ENCODE measurements around the gene DPP3.

DPP3 gene

DNA sequence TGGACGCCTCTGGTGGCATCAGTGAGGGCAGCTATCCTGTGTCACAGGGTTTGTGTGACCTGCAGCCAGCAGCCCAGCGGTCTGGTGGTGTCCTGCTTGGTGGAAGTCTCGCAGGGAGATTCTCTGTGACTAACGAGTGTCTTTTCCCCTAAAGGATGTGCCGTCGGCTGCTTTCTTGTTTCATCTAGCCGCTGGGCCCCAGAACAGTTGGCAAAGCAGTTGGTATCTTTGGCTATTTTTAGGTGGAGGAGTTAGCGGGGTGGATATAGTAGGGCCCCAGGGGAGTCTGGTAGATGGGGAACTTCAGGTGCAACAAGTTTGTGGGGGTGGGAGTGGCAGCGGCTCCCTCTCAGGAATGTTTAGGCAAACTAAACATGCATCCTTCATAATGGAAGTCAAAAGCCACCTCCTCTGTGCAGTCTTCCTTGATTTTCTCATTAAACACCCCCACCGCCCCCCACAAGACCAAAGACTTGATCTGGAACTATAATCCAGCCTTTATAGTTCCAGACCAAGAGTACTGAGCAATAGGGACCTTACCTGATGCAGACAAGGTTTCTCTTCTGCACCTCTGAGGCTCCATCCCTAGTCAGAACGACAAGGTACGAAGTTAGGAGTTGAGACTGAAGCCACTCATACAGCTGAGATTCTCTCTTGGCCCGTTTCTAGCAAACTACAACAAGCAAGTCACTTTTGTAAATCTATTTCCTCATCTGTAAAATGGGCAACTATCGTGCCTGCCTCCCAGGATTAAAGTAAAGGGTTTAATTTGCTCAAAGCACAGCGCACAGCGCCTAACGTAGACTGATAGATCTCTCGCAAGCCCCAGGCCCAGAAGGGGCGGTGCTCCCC lies 14.6 kb upstream of the DPP3 start:
- DNase-seq (ENCODE audit: low read depth in 2 of 2) = no peak

DNA sequence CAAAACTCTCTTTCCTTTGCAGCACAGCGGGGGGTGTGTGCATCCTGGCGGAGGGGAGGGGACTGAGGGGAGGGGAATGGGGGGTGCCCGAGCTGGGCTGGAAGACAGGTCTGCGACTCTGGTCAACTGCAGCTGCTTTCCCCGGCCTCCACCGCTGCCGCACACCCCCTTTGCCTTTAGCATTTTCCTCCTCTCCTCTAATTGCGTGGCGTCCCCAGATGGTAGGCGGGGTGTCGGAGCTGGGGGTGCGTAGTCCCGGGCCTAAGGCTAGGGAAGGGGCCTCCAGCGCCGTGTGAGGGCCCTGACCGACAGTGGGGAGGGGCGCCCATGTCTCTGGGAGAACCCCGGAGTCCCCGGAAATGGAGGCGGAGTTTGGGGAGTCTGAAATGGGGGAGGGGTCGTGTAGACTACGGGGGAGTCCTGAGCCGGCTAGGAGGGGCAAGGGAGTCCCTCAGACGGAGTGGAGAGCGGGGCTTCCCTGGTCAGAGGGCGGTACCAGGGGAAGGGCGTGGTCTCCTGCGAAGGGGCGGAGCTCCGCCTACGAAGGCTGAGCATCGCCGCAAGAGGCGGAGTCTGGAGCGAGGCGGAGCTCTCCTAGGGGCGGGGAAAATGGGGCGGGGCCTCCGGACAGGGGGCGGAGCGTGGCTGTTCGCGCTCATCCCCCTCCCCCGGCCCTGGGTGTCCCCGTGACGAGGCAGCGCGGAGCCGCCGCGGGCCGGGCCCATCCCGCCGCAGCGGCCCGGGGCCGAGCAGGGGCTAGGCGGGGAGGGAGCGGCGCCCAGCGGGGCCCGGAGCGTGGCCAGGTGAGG lies 13.8 kb upstream of the DPP3 start, which contains the start of gene PELI3:
Gene PELI3, plus strand, starts transcription at position 681 of the 809 bp plus-strand sequence. CDS start 1,224 bp downstream, outside the sequence.
- DNase-seq (ENCODE audit: low read depth in 2 of 2) = peak; percentile 85 to 87

DNA sequence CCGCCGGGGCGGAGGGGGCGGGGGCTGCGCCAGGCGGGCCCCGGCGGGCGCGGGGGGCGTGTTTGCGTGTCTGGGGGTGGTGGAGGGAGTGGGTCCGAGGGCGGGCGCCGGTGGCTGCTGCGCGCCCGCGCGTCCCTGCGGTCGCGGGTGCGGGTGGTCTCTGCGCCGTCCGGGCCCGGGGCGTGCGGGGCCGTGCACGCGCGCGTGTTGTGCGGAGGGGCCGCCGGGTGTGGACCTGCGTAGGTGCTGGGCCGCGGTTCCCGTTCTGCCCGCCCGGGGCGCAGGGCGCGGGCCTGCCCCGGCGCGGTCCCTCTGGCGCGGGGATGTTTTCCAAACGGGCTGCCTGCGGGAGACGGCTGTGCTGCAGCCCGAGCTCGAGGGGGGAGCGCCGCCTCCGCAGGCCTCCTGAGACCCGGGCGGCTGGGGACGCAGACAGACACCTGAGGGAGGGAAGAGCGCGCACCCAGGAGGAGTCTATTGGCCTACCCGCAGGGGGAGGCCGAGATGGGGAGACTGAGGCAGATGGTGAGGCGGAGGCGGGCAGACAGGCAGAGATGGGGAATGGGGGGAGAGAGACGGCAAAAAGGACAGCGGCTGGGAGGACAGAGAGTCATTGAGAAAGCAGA lies 13.1 kb upstream of the DPP3 start:
- DNase-seq (ENCODE audit: low read depth in 2 of 2) = no peak

DNA sequence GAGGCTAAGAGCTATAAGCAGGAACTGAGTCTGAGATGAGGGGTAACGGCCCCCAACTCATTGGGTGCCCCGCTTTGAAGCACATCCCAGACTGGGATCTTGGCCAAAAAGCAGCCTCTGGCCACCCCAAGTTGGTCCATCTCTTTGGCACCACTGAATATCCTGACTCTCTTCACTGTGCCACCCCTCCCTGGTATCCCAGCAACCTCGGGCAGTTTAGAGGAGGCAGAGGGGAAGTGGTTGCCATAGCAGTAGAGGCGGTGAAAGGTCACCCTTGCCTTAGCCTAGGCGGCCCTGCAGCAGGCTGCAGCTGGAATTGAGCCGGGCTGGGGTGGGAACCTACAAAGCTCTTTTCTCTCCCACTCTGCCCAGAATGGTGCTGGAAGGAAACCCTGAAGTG lies 12.5 kb upstream of the DPP3 start:
- no peak for DNase-seq (ENCODE audit: low read depth in 2 of 2)

DNA sequence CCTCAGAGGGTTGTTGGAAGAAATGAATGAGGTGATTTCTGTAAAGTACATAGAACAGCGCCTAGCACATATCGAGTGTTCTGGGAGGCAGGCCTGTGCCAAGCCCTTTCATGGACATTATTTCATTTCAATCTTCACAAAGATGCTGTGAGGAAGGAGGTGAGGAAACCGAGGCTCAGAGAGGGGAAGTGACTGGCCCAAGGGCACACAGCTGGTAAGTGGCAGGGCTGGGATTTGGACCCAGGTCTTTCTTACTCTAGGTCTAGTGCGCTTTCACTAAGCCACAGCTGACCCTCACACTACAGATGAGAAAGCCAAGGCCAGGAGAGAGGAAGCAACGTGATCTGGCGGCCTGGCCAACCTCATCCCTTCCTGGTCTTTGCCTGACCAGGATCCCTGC lies 11.5 kb upstream of the DPP3 start:
- DNase-seq (ENCODE audit: low read depth in 2 of 2) = no peak

DNA sequence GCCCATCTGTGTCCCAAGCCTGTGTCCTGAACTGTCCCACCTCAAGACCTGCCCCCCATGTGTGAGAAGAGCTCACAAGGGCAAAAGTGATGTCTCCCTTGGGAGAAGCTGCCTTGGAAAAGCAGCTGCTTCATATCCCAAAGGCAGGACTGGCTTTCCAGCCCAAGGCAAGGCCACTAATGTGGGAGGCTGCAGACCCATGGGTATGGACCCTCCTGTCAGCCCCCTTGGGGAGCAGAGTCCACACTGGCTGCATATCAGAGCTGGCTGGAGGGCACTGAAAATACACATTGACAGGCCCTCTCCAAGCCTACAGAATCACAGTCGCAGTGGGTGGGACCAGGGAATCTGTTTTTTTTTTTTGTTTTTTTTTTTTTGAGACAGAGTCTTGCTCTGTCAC lies 10.8 kb upstream of the DPP3 start:
- DNase-seq (ENCODE audit: low read depth in 2 of 2) = no peak

DNA sequence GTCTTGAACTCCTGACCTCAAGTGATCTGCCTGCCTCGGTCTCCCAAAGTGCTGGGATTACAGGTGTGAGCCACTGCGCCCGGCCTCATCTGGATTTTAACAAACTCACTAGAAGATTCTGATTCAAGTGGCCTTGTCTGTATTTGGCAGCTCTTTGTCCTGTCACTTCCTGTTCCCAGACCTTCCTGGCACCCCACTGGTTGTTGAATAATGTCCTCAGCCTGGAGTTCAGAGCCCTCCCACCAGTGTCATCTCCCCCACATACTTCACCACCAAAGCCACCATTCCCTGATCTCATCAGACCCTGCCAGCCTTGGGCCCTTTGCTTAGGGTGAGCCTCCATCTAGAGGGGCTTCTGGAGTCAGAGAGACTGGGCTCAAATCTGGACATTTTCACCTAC lies 10.2 kb upstream of the DPP3 start:
- no peak for DNase-seq (ENCODE audit: low read depth in 2 of 2)

DNA sequence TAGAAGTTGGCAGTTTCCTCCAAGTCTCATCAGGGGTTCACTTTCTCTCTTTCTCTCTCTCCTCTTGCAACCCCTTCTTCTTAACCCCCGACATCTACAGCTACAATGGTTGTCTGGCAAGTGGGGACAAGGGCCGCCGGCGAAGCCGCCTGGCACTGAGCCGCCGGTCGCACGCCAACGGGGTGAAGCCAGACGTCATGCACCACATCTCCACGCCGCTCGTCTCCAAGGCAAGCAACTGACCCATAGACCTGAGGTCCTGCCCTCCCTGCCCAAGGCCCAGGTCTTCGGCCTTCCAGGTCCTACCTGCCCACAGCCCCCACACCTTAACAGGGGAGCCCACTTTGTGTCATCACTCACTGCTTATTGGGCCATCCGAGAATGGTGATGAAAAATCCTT lies 9.1 kb upstream of the DPP3 start:
- DNase-seq (ENCODE audit: low read depth in 2 of 2) = no peak

DNA sequence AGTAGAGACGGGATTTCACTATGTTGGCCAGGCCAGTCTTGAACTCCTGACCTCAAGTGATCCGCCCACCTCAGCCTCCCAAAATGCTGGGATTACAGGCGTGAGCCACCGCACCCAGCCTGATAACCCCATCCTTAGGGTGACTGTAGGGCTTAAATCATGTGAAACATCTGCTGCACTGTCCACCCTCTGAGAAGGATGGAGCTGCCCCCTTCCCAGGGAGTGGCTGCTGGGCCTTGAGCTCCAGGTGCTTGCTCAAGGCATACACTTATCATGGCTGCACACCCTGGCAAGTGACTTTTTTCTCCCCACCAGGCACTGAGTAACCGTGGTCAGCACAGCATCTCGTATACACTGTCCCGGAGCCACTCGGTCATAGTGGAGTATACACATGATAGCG lies 8.2 kb upstream of the DPP3 start:
- DNase-seq (ENCODE audit: low read depth in 2 of 2) = no peak

DNA sequence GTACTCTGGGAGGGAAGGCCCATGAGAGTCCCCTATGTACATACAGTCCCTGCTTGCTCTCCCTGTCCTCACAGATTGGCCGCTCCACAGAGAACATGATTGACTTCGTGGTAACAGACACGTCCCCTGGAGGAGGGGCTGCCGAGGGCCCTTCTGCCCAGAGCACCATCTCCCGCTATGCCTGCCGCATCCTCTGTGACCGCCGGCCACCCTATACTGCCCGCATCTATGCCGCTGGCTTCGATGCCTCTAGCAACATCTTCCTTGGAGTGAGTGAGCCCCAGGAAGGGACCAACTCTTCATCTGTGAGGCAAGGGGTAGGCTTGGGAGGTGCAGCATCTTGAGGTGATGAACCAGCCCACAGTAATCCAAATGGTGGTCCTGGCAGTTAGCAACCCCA lies 7.1 kb upstream of the DPP3 start:
- no peak for DNase-seq (ENCODE audit: low read depth in 2 of 2)

DNA sequence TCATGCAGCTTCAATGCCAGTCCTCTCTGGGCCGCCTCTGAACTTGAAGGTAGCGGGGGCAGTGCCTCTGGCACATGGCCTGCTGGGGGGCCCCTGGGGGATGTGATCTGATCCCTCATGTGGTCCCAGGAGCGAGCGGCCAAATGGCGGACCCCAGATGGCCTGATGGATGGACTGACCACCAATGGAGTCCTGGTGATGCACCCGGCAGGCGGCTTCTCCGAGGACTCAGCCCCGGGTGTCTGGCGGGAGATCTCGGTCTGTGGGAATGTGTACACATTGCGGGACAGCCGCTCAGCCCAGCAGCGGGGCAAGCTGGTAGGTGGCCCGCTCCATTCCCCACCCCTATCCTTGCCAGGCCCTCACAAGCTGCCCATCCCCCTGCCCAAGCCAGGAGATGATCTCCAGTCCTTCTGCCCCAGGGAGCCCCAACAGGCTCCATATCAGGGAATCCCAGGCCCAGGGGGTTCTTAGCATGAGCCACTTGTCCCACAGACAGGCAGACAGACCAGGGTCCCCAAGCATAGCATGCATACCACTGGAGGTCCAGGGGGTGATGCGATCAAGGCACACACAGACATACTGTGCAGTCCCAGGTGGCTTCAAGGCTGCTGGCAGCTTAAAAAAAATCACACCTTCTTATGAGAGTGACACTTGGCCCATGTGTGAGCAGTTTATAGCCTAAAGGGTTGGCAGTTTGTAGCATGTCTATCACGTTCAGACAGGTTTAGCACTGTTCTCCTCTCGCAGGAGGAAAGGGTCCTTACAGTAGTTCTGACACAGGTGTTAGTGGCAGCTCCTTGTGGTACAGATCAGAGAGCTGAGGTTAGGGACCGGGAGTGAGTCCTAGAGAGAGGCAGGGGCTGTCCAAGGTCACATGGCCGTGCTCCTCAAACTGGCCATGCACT lies 6.4 kb upstream of the DPP3 start:
- no peak for DNase-seq (ENCODE audit: low read depth in 2 of 2)

DNA sequence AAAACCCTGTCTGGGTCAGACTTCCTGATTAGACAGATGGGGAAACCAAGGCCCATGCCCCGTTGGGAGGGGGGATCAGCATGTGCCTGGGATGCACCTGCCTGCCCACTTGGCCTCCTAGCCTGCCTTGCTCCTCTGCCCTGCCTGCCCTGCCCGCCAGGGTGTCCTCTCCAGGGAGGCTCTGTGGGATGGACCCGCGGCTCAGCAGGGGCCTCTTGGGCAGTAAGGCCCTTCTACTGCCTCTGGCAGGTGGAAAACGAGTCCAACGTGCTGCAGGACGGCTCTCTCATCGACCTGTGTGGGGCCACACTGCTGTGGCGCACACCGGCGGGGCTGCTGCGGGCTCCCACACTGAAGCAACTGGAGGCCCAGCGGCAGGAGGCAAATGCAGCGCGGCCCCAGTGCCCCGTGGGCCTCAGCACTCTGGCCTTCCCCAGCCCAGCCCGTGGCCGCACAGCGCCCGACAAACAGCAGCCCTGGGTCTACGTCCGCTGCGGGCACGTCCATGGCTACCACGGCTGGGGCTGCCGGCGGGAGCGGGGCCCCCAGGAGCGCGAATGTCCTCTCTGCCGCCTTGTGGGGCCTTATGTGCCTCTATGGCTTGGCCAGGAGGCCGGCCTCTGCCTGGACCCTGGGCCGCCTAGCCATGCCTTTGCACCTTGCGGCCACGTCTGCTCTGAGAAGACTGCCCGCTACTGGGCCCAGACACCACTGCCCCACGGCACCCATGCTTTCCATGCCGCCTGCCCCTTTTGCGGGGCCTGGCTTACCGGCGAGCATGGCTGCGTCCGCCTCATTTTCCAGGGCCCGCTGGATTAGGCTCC lies 4.7 kb upstream of the DPP3 start:
- no peak for DNase-seq (ENCODE audit: low read depth in 2 of 2)

DNA sequence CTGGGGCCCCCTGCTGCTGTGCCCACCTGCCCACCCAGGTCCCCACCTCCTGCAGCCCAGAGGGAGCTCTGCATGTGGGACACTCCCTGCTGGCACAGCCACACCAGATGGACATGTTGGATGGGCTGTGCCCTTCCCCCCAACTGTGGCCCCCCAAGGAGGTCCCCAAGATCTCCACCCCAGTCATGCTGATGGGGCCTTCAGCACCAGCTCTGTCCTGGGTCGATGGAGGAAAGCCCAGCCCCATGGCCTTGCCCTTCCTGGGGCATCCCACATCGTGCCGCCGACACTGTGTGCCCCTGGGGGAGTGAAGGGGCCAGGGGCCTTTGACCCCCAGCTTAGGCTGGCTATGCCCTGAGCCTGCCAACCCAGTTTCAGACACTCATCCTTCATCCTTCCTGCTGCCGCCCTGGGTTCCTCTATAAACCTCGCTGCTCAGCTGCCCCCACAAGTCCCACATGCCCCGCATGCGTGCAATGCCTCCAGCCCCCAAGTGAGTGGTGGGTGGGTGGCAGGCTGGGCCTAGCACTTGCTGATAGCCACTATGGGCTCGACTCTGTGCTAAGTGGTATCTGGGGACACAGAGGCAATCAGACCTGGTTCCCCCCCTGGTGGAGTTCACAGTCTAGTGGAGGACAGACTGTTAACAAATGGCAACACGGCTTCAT lies 3.9 kb upstream of the DPP3 start:
- DNase-seq (ENCODE audit: low read depth in 2 of 2) = no peak

DNA sequence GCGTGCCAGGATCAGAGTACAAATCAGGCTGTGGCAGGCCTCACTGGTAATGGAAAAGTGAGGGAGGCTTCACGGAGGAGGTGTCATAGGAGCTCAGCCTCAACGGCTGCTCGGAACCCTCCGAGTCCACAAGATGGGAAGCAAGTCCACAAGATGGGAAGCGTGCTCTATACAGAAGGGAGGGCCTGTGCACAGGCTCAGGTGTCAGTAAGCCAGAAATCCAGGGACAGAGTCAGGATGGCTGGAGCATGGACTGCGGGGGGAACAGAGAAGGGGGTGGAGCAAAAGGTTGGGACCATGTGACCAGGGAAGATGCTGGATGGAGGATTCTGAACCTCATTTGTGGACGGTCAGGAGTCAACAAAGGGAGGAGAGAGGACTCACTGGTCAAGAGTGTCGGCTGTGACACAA lies 3.4 kb upstream of the DPP3 start:
- no peak for DNase-seq (ENCODE audit: low read depth in 2 of 2)

DNA sequence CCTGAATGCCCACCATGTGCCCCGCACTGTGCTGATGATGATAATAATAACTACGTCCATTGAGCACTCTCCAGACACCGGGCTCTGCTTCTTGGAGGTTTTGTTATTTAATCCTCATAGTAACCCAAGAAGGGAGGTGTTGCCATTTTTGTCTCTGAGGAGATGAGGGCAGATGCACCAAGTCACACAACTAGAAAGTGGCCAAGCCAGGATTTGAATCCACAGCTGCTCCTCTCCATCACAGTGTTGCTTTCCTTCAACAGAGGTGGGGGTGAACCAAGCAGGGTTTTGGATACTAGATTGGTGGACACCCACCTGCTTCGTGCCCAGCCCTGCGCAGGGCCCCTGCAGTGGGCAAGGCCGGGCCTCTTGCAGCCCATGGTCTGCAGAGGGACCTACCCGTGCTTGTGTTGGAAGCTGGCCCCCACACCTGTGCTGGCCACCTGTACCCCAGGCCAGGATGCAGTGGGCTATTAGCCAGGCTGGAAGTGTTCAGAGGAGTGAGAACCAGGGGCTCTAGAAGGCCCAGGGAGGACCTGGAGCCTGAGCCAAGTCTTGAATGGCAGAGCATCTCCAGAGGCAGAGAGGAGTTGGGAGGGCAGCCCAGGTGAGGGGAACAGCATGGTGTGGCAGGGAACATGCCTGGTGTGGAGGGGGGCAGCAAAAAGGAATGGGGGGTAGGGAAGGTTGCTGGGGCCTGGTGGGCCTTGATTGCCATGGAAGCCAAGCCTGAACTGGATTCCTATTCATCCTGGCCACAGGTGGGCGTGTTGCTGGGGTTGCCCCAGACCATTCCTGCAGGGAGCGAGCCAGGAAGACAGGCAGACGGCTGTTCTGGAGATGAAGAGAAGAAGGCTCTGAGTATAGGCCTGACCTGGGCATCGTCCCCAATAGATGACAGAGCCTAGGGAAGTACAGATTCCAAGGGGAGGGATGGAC lies 2.7 kb upstream of the DPP3 start:
- no peak for DNase-seq (ENCODE audit: low read depth in 2 of 2)

DNA sequence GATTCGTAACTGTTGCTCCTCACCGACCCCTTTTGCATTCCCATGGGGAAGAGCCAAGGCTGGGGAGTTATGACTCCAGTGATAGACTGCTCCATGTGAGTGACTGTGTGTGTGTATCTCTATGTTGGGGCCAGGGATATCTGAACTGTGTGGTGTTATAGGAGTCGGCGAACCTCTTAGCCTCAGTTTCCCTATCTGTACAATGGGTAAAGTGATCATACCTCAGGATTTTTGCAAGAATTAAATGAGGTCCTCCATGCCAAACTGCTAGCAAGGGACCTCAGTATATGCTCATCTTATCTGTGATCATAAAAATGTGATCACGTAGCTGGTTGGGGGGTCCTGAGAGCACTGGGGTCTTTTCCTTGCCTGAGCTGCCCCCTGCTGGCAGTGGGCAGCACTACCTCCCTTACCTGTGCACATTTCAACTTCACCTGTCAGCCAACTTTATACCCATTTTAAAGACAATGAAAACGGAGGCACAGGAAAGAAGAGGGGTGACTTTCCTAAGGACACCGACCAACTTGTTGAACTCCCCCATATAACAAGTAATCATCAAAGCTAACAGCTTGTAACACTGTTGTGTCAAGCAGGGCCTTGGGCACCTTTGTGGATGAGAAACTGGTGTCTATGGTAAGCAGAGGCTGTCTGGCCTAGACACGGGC lies 1.4 kb upstream of the DPP3 start:
- no peak for DNase-seq (ENCODE audit: low read depth in 2 of 2)

DNA sequence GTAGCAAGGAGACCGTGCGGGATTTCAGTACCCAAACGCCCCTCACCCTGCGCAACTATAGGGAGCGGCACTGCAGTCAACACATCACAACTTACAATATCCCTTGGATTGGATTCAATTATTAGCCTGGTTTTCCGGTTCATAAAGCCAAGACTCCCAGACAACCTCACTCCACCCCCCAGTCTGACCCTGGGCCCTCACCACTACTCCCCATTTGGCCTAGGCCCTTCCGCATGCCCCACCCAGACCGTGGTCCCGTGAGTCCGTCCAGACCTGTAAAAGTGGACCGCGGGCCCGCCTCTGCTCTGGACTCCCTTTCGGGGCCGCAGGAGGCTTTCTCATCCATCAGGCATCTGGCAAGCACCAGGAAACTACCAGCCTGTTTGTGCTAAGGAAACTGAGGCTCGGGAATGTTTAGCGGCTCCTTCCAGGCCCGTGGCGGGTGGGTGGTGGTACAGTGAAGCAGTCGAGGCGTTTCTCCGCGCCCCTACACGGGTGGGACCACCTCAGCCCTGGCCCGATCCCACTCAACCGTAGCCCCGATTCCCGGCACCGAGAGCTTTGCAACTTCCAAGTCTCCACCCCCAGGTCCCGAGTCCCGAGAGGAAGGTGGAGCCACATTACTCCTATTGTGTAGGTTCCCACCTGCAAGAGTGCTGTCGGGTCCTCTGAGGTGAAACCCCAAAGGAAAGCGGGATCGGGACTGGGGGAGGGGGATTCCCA lies 679 bp upstream of the DPP3 start:
- DNase-seq (ENCODE audit: low read depth in 2 of 2) = no peak
